Choroid plexus epithelial cell (primary cell): ENCODE data around the gene PPP1R10.
A peak's percentile ranks its signal among the peaks of the same experiment; 100 is the strongest.

ENCODE experiments used
- DNase-seq: peaks from one replicate; pipeline ENCODE4 v3.0.0-alpha.2; 2010; ENCODE audit warnings: low read depth
- H3K4me3 ChIP-seq: 2 replicates; pipeline ENCODE4 v1.5.1; 2011; ENCODE audit warnings: low read depth, mild to moderate bottlenecking, control low read depth, low read length, moderate library complexity
- TF ChIP-seq, protein P1 (sequence below): conservative IDR thresholded peaks from 2 replicates; pipeline ENCODE4 v1.5.1; 2011; ENCODE audit warnings: low read depth, mild to moderate bottlenecking, control low read depth, inconsistent platforms, low read length, moderate library complexity

Gene PPP1R10

DNA sequence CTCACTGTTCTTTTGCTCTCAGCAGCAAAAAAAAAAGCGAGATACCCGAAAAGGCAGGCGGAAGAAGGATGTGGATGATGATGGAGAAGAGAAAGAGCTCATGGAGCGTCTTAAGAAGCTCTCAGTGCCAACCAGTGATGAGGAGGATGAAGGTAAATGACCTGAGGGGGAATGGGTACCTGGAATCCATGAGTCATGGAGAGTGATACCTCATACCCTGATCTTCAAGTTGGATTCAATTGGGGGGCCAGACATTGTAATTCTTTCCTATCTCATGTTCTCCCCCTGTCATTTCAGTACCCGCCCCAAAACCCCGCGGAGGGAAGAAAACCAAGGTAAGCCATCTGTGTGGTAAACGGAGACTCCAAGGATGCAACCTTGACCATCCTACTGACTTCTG, 39.0 kb downstream of the PPP1R10 start:
- no peak for DNase-seq
- H3K4me3 ChIP-seq, result no peak overlapping the region
- TF ChIP-seq, protein P1, sequence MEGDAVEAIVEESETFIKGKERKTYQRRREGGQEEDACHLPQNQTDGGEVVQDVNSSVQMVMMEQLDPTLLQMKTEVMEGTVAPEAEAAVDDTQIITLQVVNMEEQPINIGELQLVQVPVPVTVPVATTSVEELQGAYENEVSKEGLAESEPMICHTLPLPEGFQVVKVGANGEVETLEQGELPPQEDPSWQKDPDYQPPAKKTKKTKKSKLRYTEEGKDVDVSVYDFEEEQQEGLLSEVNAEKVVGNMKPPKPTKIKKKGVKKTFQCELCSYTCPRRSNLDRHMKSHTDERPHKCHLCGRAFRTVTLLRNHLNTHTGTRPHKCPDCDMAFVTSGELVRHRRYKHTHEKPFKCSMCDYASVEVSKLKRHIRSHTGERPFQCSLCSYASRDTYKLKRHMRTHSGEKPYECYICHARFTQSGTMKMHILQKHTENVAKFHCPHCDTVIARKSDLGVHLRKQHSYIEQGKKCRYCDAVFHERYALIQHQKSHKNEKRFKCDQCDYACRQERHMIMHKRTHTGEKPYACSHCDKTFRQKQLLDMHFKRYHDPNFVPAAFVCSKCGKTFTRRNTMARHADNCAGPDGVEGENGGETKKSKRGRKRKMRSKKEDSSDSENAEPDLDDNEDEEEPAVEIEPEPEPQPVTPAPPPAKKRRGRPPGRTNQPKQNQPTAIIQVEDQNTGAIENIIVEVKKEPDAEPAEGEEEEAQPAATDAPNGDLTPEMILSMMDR, result no peak

DNA sequence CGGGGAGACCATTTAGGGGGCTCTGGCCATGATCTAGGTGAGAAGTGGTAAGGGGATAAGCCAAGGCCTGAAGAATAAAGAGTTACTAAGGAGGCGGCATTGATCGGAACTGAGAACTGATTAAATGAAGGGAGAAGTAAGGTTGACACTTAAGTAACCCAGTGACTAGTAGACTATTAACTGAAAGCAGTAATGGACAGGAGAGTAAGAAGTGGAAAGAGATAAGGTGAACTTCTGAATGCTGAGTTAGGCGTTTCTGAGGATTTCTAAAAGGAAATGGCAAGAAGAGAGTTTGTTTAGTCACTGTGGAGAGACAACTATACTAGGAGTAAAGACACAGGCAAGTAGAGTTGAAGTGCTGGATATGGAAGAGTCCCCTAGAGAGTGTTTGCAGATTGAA, 43.9 kb downstream of the PPP1R10 start:
- DNase-seq, result no peak
- H3K4me3 ChIP-seq, result no peak overlapping the region
- TF ChIP-seq, protein P1, result no peak

DNA sequence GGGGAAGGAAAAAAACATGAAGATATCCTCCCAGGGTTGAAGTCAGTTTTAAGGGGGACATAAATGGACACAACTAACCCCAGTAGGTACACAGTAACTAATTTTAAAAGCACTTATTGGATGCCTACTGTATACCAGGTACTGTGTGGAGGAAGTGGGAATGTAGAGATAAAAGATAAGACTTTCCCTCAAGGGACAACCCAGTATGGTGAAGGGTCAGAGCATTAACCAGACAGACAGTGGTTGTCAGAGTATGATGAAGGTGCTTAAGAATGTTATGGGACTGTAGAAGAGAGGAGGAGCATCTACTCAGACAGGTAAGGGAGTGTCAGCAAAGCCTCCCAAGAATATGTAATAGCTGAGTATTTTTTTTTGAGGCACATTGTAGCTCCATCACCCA, 44.9 kb downstream of the PPP1R10 start:
- DNase-seq, result no peak
- H3K4me3 ChIP-seq, result peak overlapping the region; percentile 79
- TF ChIP-seq, protein P1, result no peak

DNA sequence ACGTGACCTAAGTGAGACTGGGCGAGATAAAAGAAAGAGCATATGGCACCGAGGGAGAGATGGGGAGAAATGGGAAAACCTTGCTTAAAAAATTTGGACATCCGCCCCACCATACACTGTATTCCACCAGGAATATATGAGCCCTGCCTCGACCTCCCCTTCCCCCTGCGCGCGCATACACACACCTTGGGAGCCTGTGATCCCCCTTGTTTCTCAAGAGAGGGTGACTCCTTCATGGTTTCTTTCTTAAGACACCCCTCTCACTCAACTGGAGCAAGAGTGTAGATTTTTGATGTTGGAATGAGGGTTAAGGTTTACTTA, 45.3 kb downstream of the PPP1R10 start:
- no peak for DNase-seq
- TF ChIP-seq, protein P1, result no peak

DNA sequence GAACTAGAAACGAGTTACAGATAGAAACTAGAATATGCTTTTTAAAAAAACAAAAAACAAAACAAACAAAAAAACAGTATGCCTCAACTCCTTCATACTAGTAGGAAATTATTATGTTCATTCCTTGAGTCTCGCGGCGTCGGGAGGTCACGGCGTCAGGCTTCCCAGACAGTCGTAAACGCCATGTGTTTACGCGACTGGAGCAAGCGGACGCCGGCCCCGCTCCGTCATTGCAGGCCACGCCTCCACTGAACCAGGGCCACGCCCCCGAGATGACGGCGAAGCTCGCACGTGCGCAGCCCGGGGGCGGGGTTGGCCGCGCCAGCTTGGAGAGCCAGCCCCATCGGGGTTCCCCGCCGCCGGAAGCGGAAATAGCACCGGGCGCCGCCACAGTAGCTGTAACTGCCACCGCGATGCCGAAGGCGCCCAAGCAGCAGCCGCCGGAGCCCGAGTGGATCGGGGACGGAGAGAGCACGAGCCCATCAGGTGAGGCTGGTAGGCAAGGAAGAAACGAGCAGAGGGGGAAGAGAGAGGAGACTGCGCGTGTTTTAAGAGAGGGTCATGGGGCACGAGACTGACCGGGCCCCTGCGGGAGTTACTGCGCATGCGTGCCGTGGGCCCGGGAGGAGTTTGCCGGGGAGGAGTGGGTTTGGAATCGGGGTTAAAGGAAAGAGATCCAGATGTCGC, 45.8 kb downstream of the PPP1R10 start, which contains the start of gene ABCF1:
TSS of gene ABCF1 (plus strand) at position 368 of the 687 bp plus-strand sequence. CDS start at position 414, 46 bp downstream.
- TF ChIP-seq, protein P1, result no peak
- peak within 1 kb of the TSS; percentile 79 for H3K4me3 ChIP-seq
- DNase-seq, result peak; percentile 98

More for the DNA sequence above, 45.3 kb downstream of the PPP1R10 start:
- H3K4me3 ChIP-seq, result peak overlapping the region; percentile 79

DNA sequence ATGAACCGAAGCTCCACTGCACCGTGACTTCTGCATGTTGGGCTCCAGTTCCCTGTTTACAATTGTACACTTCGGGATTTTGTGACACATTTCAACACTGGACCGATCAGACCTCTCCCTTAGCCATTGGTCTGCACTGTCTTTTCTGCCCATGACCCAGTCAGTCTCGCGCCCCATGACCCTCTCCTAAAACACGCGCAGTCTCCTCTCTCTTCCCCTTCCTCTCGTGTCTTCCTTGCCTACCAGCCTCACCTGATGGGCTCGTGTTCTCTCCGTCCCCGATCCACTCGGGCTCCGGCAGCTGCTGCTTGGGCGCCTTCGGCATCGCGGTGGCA, 46.3 kb downstream of the PPP1R10 start:
- peak overlapping the region; percentile 79 for H3K4me3 ChIP-seq
- no peak for DNase-seq
- TF ChIP-seq, protein P1, result no peak

DNA sequence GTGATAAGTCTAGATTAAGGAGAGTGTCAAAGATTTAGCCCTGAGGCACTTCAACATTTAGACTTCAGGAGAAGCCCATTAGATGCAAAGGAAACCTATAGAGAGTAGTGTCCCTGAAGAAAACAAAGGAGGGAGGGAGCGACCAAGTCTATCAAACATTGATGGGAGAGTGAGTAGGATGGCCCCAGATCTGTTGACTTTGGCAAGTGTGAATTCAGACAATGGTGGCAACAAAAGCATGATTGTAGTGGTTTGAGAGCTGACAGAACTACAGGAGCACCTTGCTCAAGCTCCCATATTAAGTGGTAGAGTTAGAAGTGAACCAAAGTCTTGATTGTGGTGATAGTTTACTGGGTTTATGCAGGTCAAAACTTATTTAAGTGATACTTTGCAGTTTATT, 46.8 kb downstream of the PPP1R10 start:
- no peak for DNase-seq
- H3K4me3 ChIP-seq, result peak overlapping the region; percentile 79
- TF ChIP-seq, protein P1, result no peak
